ENCODE data around the gene CLDN9.
A peak's percentile ranks its signal among the peaks of the same experiment; 100 is the strongest.

CLDN9 gene, protein sequence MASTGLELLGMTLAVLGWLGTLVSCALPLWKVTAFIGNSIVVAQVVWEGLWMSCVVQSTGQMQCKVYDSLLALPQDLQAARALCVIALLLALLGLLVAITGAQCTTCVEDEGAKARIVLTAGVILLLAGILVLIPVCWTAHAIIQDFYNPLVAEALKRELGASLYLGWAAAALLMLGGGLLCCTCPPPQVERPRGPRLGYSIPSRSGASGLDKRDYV

GRCh38 chr16:3012828-3013420 lies at the start of gene CLDN9:
TSS of gene CLDN9 (plus strand) at chr16:3012923. CDS start at chr16:3013363, 440 bp downstream.
- no peak for FAIRE-seq

DNA sequence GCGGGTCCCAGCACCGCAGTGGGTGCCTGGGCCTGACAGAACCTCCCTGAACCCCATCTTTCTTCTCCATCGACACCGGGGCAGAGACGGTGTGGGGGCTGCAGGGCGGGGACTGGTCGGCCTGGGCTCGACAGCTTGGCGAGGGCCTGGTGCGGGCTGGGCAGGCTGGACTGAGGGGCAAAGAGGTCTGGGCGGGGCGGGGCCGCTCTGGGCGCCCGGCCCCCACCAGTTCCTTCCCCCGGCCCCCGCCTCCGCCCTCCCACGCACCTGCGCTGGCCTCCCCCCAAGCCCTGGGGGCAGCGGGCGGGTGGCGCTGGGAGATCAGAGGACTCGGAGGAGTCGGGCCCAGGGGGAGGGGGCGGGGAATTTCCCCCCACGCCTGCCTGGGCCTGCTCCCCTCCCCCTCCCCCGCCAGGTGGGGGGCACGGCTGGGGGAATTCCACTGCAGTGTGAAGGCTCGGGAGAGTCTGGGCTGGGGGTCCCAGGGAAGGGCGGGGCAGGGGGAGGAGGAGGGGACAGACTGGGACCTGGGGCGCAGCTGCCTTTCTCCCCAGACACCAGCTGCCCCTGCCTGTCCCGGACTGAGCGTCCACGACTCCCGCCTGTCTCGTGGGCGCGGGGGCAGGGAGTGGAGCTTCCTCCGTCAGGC lies 49.5 kb upstream of the CLDN9 start:
- FAIRE-seq, result no peak

GRCh38 chr16:2963723-2964474 lies 48.8 kb upstream of the CLDN9 start, which contains the start of gene KREMEN2:
TSS of gene KREMEN2 (plus strand) at chr16:2964275. CDS start at chr16:2964521, 246 bp downstream.
- FAIRE-seq, result peak; percentile 5

GRCh38 chr16:2964475-2965336 lies 48.0 kb upstream of the CLDN9 start:
- no peak for FAIRE-seq

DNA sequence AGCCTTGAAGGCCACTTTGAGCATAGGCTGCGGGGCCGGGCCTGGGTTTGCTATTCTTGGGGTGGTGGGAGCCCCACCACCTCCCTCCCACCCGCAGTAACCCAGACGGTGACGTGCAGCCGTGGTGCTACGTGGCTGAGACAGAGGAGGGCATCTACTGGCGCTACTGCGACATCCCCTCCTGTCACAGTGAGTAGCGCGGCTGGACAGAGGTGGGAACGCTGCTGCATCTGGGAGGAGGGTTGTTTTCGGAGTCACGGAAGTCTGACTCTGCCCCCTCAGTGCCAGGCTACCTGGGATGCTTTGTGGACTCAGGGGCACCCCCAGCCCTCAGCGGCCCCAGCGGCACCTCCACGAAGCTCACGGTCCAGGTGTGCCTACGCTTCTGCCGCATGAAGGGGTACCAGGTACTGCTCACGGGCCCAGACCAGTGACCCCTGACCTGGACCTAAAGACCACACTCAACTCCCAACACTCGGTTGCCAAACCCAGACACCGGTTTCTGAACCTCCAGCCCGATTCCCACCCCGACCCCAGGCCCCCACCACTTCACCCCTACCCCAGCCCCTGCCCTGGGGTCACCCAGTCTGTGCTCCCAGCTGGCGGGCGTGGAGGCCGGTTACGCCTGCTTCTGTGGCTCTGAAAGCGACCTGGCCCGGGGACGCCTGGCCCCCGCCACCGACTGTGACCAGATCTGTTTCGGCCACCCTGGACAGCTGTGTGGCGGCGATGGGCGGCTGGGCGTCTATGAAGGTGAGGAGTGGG lies 46.5 kb upstream of the CLDN9 start:
- FAIRE-seq, result no peak

- no peak for FAIRE-seq
These were observed 45.9 kb upstream of the CLDN9 start for GRCh38 chr16:2966808-2967191.

DNA sequence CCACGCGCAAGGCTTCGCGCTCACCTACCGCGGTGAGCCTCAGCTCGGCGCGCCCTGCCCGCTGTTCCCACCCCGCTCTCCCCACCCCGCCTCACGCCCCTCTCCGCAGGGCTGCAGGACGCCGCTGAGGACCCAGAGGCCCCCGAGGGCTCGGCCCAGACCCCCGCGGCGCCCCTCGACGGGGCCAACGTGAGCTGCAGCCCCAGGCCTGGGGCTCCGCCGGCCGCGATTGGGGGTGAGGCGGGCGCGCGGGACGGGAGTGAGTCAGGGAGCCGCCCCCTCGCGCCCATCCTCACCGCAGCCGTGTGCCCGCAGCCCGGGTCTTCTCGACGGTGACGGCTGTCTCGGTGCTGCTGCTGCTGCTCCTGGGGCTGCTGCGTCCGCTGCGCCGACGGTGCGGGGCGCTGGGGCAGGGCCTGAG lies 45.5 kb upstream of the CLDN9 start:
- no peak for FAIRE-seq

- FAIRE-seq, result no peak
These were observed 45.0 kb upstream of the CLDN9 start for GRCh38 chr16:2967721-2968161.

DNA sequence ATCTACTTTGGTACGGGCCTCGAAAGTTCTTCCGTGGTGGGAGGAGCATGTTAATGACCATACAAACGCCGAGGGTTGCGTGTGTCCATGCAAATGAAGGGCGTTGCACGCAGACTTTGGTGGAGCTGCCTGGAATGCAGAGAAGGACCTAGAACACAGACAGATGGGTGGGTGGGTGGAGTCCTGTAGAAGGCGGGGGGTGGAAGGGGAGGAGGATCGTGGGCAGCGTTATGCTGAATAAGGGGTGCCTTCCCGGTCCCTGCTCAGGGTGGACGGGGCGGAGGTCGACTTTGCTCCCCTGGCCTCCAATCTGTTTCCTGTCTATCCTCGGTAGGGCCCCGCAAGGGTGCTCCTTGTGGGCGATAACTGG lies 44.4 kb upstream of the CLDN9 start:
- FAIRE-seq, result no peak

DNA sequence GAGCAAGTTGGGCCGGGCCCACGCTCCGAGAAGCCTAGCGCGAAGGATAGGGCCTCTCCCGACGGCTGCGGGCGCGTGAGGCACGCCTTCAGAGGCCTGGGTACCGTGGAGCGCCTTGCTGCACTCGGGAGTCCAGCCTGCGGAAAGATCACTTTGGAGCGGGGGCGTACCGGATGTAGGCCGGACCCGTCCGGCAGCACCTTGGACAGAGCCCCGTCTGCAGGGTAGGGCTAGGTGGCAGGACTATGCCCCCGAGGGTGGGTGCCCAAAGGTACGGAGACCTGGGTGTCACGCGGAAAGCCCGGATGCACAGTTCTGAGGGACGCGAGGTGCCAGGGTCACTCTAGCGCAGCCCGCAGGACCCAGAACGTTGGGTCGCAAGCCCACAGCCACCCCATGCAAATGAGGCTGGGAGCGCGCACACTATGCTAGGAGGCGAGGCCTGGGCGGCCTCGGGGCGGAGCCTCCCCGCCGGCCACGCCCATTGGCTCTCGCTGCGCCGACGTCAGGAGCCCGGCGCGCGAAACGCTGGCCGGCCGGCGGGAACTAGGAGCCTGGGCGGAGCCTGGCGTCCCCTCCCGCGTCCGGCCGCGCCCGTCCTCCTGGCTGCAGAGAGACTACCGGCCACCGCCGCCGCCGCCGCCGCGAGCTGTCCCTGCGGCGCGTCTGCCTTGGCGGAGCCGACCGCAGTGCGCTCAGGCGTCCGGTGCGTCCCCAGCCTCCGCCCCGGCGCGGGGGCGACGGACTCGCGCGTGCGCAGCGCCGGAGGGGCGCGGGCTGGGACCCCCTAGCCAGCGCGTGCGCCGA lies 43.8 kb upstream of the CLDN9 start, which contains the start of gene PAQR4:
Gene PAQR4, plus strand, starts transcription at position 611 of the 807 bp plus-strand sequence. CDS start 327 bp downstream, outside the sequence.
- no peak for FAIRE-seq

DNA sequence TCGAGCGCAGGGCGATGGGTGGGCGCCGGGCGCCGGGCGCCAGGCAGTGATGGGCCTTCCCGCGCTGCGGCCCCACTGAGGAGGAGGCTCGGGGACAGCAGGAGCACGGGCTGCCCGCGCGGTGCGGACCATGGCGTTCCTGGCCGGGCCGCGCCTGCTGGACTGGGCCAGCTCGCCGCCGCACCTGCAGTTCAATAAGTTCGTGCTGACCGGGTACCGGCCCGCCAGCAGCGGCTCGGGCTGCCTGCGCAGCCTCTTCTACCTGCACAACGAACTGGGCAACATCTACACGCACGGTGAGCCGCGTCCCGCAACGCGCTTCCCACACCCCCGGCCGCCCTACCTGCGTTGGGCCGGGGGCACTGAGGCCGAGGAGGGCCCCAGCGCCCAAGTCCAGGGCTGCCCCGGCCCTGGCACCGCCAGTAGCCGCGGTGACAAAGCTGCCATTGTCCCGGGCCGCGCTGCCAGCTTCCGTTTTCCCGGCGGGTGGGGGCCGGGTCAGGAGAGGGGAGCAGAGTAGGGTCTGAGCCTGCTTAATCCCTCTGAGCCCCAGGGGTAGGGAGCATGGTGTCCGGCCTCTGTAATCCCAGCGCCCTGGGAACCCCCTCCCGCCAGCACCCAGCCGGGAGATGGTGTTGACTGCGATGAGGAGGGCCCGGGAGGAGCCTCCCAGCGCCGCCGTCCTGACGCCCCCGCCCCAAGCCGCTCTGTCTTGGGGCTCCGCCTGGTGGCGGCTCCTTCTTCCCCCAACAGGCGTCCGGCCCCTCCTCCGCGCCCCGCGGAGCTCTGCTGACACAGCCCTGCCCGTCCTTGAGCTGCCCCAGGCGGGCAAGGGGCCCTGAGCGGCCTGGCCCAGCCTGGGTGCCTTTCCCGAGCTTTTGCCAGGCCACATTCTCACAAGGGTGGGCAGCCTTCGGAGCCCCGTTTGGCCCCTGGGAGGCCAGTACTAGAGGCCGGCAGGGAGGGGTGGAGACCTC lies 42.9 kb upstream of the CLDN9 start:
- no peak for FAIRE-seq

DNA sequence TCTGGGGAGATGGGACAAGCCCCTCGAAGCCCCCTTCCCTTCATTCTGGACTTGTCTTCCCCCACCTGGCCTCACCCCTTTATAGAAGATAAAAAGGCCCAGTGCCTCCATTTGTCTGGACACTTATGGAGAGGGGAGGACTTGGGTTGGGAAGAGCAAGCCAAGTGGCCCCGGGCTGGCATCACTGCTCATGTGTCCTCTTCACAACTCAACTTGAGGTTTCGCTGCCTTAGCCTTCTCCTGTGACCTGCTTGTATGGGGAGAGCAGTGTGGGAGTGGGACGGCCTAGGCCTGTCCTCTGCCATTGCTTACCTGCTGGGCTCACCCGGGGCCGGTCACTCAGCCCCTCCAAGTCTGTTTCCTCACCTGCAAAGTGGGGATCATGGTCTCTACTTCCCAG lies 42.2 kb upstream of the CLDN9 start:
- no peak for FAIRE-seq

DNA sequence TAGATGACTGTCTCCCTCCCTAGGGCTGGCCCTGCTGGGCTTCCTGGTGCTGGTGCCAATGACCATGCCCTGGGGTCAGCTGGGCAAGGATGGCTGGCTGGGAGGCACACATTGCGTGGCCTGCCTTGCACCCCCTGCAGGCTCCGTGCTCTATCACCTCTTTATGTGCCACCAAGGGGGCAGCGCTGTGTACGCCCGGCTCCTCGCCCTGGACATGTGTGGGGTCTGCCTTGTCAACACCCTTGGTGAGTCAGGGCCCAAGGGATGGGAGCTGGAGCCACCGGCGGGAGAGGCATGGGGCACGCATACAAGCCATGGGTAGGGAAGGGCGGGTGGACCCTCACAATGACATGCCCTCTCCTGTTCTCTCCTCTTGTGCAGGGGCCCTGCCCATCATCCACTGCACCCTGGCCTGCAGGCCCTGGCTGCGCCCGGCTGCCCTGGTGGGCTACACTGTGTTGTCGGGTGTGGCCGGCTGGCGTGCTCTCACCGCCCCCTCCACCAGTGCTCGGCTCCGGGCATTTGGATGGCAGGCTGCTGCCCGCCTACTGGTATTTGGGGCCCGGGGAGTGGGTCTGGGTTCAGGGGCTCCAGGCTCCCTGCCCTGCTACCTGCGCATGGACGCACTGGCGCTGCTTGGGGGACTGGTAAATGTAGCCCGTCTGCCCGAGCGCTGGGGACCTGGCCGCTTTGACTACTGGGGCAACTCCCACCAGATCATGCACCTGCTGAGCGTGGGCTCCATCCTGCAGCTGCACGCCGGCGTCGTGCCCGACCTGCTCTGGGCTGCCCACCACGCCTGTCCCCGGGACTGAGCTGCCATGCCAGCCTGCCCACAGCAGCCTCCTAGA lies 41.4 kb upstream of the CLDN9 start:
- no peak for FAIRE-seq

DNA sequence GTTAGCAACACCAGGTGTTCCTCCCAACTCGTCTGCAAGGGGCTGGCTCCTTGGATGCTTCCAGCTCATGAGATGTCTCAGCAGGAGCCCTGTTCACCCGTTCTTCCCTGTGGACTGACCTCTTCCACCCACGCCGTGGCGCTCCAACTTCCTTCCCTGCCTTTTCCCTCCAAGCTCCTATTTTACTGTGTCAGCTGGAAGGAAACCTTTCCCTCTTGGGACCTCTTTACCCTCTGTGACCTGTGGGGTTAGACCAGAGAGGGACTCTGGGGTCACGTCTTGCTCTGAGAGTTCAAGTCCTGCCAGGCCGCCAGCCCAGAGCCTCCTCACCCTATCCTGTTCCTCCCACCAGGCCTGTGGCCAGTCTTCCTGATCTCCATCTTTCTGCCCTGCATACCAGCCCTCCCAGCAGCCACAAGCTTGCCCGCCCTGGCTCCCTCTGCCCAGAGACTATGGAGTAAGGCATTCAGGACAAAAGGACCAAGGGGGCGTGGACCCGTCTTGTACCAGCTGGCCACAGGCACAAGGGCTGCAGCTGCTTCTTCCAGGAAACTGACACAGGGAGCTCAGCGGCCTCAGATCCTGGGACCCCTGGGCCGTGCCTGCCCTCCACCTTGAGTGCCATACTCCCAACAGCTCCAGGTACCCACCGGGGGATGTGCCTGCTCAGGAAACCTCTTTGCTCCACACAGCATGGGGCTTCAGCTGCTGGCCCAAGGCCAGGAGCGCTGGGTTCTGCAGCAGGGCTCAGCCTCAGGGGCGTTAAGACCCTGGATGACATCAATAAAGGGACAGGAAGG lies 40.5 kb upstream of the CLDN9 start:
- no peak for FAIRE-seq

DNA sequence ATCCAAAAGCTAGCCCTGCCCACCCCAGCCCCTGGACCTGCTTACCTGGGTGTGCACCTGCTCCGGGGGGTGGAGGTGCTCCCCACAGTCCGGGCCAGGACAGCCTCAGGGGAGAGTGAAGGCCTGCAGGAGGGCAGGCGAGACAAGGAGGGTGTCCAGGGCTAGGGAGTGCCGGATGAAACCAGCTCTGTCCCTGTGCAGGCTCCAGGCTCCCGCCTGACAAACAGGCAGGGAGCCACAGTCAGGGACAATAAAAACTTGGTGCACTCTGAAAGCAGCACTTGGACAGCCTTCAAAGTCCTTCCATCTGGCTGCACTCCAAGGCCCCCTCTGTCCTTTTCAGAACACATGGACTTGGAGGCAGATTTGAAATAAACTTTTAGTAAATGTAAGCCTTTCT lies 39.6 kb upstream of the CLDN9 start:
- FAIRE-seq, result no peak

DNA sequence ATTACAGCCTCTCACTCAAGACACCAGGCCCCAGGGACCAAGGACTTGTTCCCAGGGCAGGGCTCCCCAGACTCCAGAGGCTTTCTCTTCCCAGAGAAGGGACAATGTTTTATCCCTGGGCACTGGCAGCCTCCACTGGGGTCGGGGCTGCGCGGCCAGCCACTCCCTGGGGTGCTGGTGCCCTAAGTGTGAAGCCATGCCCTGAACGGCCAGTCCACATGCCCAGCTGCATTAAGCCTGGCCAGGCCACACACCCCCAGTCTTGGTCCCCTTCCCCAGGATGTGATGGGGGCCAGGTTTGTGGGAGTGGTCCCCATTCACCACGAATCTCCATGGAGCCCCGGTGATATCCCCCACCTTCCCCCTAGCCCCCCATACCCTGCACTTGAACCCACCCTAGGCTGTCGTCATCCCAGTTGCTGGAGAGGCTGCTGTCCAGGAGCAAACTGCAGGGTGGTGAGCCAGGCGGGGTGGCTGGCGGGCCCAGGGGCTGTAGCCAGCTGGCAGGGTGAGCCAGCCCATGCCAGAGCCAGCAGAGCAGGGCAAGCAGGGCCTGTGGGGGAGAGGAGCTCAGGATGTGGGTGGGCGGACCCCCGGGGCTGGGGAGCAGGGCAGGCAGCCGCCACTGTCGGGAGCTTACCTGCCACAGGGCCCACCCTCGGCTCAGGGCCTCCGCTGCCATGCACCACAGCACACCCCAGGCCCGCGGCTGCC lies 39.0 kb upstream of the CLDN9 start:
- no peak for FAIRE-seq
